Measurements from ENCODE around the gene GH1.

GH1 gene

GRCh38 chr17:63944736-63945499 is 26.3 kb upstream of the GH1 start:
- DNase-seq (ENCODE audit: low spot score): no peak

GRCh38 chr17:63943745-63944144 is 25.1 kb upstream of the GH1 start:
- DNase-seq (ENCODE audit: low spot score): no peak

GRCh38 chr17:63942309-63942985 is 23.8 kb upstream of the GH1 start:
- DNase-seq (ENCODE audit: low spot score): no peak

GRCh38 chr17:63941751-63942150 is 23.1 kb upstream of the GH1 start:
- DNase-seq (ENCODE audit: low spot score): no peak

GRCh38 chr17:63941162-63941561 is 22.5 kb upstream of the GH1 start:
- DNase-seq (ENCODE audit: low spot score): no peak

GRCh38 chr17:63940584-63940983 is 21.9 kb upstream of the GH1 start:
- DNase-seq (ENCODE audit: low spot score): no peak

GRCh38 chr17:63939884-63940283 is 21.2 kb upstream of the GH1 start:
- no peak for DNase-seq (ENCODE audit: low spot score)

- DNase-seq (ENCODE audit: low spot score): no peak
Measured at GRCh38 chr17:63939401-63939800, 20.8 kb upstream of the GH1 start.

- no peak for DNase-seq (ENCODE audit: low spot score)
Measured at GRCh38 chr17:63937920-63938319, 19.3 kb upstream of the GH1 start.

GRCh38 chr17:63937319-63937718 is 18.7 kb upstream of the GH1 start:
- DNase-seq (ENCODE audit: low spot score): no peak

GRCh38 chr17:63934183-63935112 is 15.8 kb upstream of the GH1 start:
- no peak for DNase-seq (ENCODE audit: low spot score)

- DNase-seq (ENCODE audit: low spot score): no peak
Measured at GRCh38 chr17:63933598-63933997, 15.0 kb upstream of the GH1 start.

GRCh38 chr17:63932721-63933120 is 14.1 kb upstream of the GH1 start:
- no peak for DNase-seq (ENCODE audit: low spot score)

- no peak for DNase-seq (ENCODE audit: low spot score)
Measured at GRCh38 chr17:63931981-63932561, 13.4 kb upstream of the GH1 start, which contains the start of gene CD79B. Gene CD79B (minus strand): TSS chr17:63932331. CDS start chr17:63932261, 70 bp downstream.

GRCh38 chr17:63930951-63931575 is 12.4 kb upstream of the GH1 start:
- no peak for DNase-seq (ENCODE audit: low spot score)

GRCh38 chr17:63929860-63930766 is 11.5 kb upstream of the GH1 start:
- DNase-seq (ENCODE audit: low spot score): peak; percentile 47

- no peak for DNase-seq (ENCODE audit: low spot score)
Measured at GRCh38 chr17:63928966-63929695, 10.5 kb upstream of the GH1 start.

GRCh38 chr17:63928172-63928666 is 9.6 kb upstream of the GH1 start:
- DNase-seq (ENCODE audit: low spot score): no peak

GRCh38 chr17:63927464-63928171 is 9.0 kb upstream of the GH1 start:
- DNase-seq (ENCODE audit: low spot score): no peak
